GM12864 (cell line): ENCODE results near the gene SH3BP5L.

Experiments used
- DNase-seq: peaks from one replicate; pipeline ENCODE4 v3.0.0-alpha.2; 2011; ENCODE audit warnings: low read depth
- H3K4me3 ChIP-seq: 2 replicates; pipeline ENCODE4 v1.5.1; 2011; ENCODE audit warnings: mild to moderate bottlenecking, low read depth, low read length, control low read depth
- CTCF ChIP-seq: IDR thresholded peaks from 2 replicates; pipeline ENCODE4 v1.5.1; 2011; ENCODE audit warnings: low read depth, mild to moderate bottlenecking, moderate library complexity, low read length, control low read depth, inconsistent platforms; ENCODE audit errors: missing control alignments

SH3BP5L gene

DNA sequence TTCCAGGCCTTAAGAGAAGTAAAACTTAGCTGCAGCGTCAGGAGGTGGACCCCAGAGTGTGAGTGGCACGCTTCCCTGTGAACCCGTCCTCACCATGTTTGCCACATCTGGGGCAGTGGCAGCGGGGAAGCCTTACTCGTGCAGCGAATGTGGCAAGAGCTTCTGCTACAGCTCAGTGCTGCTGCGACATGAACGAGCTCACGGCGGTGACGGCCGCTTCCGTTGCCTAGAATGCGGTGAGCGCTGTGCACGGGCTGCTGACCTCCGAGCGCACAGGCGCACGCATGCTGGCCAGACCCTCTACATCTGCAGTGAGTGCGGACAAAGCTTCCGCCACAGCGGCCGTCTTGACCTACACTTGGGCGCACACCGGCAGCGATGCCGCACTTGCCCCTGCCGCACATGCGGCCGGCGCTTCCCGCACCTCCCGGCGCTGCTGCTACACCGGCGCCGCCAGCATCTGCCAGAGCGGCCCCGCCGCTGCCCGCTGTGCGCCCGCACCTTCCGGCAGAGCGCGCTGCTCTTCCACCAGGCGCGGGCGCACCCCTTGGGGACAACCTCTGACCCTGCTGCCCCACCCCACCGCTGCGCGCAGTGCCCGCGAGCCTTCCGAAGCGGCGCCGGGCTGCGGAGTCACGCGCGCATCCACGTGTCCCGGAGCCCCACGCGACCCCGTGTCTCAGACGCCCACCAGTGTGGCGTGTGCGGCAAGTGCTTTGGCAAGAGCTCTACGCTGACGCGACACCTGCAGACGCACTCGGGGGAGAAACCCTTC, 21.7 kb upstream of the SH3BP5L start:
- H3K4me3 ChIP-seq = no peak overlapping the region
- TF ChIP-seq CTCF = no peak
- no peak for DNase-seq

GRCh38 chr1:248844526-248844925, 18.8 kb upstream of the SH3BP5L start:
- no peak for DNase-seq
- no peak overlapping the region for H3K4me3 ChIP-seq
- no peak for TF ChIP-seq CTCF

GRCh38 chr1:248843687-248844086, 18.0 kb upstream of the SH3BP5L start:
- no peak for TF ChIP-seq CTCF
- DNase-seq = no peak
- H3K4me3 ChIP-seq = no peak overlapping the region

DNA sequence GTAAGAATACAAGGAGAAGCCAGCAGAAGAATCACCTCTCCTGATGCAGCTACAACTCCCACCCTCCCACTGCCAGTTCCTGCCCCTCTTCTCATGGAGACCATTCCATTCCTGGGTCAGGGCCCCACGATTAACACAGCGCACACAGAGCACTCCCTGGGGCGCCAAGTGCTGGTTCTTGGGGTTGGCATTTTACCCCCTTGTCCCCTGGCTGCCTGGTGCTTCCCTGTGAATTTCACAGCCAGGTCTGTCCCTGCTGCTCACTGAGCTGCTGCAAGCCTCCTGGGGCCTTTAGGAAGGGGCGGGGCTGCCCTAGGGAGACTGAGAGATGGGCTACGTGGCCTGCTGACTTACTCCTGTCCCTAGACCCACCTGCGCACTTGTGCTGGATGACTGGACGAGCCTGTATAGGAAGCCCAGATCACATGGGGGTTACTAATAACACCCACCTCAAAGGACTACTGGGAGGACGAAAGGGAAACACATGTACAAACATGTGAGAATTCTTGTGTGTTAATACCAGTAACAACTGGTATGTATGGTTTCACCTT, 17.1 kb upstream of the SH3BP5L start:
- DNase-seq = peak; percentile 60
- H3K4me3 ChIP-seq = no peak overlapping the region
- no peak for TF ChIP-seq CTCF

DNA sequence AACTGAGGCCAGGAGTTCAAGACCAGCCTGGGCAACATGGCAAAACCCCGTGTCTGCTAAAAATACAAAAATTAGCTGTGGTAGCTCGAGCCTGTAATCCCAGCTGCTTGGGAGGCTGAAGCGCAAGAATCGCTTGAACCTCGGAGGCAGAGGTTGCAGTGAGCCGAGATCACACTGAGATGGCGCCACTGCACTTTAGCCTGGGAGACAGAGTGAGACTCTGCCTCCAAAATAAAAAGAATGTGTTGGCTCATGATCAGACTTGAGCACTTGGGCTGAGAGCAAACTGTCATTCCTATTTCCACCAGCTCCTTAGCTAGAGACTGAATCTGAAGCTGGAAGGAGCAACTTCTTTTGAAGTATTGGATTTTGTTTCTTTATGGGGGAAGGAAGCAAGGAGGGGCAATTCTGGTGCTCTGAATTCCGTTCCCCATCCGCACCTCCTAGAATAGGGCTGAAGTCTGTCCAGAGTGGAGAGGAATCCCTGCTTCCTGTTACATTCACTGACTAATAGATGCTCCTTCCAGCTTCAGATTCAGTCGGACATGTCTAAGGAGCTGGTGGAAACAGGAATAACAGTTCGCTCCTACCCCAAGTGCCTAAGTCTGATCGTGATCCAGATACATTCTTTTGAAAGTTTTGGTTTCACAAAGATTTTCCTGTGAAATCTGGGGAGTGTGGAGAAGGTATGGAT, 16.1 kb upstream of the SH3BP5L start:
- DNase-seq = no peak
- no peak overlapping the region for H3K4me3 ChIP-seq
- peak; percentile 62 for TF ChIP-seq CTCF

DNA sequence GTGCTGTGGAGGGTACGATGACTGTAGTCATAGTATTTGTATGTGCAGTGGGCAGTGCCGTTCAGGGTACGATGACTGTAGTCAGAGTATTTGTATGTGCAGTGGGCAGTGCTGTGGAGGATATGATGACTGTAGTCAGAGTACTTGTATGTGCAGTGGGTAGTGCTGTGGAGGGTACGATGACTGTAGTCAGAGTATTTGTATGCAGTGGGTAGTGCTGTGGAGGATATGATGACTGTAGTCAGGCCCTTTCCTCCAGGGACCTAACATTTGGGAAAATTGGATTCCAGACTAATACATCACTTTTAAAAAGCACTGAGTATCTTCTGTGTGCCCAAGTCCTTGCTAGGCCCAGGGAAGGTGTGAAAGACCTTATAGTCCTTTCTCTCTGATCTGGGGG, 15.2 kb upstream of the SH3BP5L start:
- no peak overlapping the region for H3K4me3 ChIP-seq
- DNase-seq = no peak
- TF ChIP-seq CTCF = no peak

DNA sequence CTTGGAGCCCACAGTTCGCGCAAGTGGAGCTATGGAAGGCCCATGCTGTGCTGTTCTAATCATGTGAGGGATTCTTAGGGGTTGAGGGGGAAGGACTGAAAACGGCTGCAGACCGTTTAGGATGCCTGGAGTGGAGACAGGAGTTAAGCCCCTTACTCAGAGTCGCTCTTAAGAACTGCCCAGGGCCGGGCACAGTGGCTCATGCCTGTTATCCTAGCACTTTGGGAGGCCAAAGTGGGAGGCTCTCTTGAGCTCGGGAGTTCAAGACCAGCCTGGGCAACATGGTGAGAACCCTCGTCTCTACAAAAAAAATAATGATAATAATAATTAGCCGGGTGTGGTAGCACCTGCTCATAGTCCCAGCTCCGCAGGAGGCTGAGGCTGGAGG, 13.4 kb upstream of the SH3BP5L start:
- no peak for TF ChIP-seq CTCF
- H3K4me3 ChIP-seq = peak overlapping the region; percentile 96
- no peak for DNase-seq
